ENCODE measurements around the gene RAPGEF2. TPM values are rescaled to one million over a fixed set of nuclear protein-coding genes. Genes with fewer than 3 reads are reported as not detected.

Gene RAPGEF2
- total RNA-seq, 4 donors from 2014 or later, result 60.2 to 109 (median 79.7) TPM

DNA sequence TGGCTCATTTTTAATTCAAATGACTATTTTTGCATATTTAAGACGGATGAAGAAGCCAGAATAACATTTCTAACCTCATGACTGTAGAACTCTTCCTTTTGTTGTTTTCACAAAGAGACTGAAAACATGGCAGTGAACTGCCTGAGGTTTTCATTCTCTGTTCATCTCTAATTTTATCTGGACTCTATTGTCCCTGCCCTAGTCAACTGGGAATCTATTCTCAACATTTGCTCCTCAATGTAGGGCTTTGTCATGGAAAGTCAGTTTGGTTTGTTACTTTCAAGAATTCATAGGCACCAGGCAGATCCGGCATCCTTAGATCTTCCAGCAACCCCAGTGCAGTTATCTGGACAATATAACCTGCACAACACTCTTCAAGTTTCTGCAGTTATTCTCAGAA is 277.0 kb downstream of the RAPGEF2 start:
- H3K36me3 ChIP-seq, result no peaks in the 10 kb centered on the region
- WGBS, 2 donors, result 94 to 96% methylated on average over 2 of the region's 2 CpGs
- no peaks in the 10 kb centered on the region for H3K9me3 ChIP-seq
- intact Hi-C loops (cut with DNase I), result no loop called here
- H3K27ac ChIP-seq, result no peak overlapping the region
- no peaks in the 10 kb centered on the region for H3K27me3 ChIP-seq
- DNase-seq, result no peak
- H3K4me1 ChIP-seq, result no peaks in the 10 kb centered on the region
- TF ChIP-seq, protein P1, sequence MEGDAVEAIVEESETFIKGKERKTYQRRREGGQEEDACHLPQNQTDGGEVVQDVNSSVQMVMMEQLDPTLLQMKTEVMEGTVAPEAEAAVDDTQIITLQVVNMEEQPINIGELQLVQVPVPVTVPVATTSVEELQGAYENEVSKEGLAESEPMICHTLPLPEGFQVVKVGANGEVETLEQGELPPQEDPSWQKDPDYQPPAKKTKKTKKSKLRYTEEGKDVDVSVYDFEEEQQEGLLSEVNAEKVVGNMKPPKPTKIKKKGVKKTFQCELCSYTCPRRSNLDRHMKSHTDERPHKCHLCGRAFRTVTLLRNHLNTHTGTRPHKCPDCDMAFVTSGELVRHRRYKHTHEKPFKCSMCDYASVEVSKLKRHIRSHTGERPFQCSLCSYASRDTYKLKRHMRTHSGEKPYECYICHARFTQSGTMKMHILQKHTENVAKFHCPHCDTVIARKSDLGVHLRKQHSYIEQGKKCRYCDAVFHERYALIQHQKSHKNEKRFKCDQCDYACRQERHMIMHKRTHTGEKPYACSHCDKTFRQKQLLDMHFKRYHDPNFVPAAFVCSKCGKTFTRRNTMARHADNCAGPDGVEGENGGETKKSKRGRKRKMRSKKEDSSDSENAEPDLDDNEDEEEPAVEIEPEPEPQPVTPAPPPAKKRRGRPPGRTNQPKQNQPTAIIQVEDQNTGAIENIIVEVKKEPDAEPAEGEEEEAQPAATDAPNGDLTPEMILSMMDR (IDR thresholded peaks at IDR 0.05), result no peak
- TF ChIP-seq POLR2A (IDR thresholded peaks at IDR 0.05), result no peak
- H3K4me3 ChIP-seq (replicated peaks in 1 of 3), result no peak overlapping the region

DNA sequence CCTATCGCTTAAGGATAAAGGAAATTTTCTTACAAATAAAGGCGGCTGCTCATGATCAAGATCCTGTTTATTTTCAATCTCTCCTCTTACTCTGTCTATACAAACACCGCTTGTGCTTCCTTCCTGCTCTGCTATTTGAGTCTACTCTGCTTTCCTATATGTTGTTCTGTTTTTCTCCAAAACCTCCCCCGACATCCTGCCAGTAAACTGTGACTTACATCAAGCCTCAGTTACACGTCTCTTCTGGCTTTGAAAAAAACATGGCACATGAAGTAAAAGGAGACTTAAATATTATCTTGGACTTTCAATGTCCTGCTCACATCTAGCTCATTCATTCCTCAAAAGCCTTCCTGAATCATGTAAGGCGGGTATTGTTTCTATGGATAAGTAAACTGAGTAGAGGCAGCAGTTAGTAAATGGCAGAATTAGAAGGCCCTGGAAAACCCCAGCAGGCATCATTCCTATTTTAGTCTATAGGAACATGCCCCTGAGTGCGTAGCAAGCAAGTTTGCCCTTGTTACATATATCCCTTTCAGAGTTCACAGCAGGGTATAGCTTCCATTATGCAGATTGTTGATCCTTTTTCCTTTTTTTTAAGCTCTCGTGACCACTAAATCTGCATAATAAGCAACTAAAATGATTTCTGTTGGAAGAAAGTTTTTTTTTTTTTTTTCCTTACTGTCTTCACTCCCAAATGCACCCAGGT is 280.1 kb downstream of the RAPGEF2 start:
- WGBS, 2 donors, result 71% methylated on average over 8 of the region's 8 CpGs
- Histone ChIP-seq H3K4me3 (replicated peaks in 1 of 3) (no peak overlapping the region), H3K27me3 (no peaks in the 10 kb centered on the region), H3K27ac (no peak overlapping the region), H3K9me3 (no peaks in the 10 kb centered on the region), H3K4me1 (no peaks in the 10 kb centered on the region), H3K36me3 (no peaks in the 10 kb centered on the region)
- DNase-seq, result no peak
- TF ChIP-seq, protein P1 (IDR thresholded peaks at IDR 0.05), result no peak
- no peak for TF ChIP-seq POLR2A (IDR thresholded peaks at IDR 0.05)
- intact Hi-C loops (cut with DNase I), result no loop called here

GRCh38 chr4:159383562-159383931 is 280.7 kb downstream of the RAPGEF2 start:
- H3K4me1 ChIP-seq, result no peaks in the 10 kb centered on the region
- WGBS, 2 donors, result 83 to 85% methylated on average over 3 of the region's 3 CpGs
- no peak overlapping the region for H3K27ac ChIP-seq
- TF ChIP-seq, protein P1 (IDR thresholded peaks at IDR 0.05), result no peak
- no peak for TF ChIP-seq POLR2A (IDR thresholded peaks at IDR 0.05)
- H3K36me3 ChIP-seq, result no peaks in the 10 kb centered on the region
- no peak for DNase-seq
- H3K4me3 ChIP-seq (replicated peaks in 1 of 3), result no peak overlapping the region
- intact Hi-C loops (cut with DNase I), result no loop called here
- no peaks in the 10 kb centered on the region for H3K27me3 ChIP-seq
- H3K9me3 ChIP-seq, result no peaks in the 10 kb centered on the region

DNA sequence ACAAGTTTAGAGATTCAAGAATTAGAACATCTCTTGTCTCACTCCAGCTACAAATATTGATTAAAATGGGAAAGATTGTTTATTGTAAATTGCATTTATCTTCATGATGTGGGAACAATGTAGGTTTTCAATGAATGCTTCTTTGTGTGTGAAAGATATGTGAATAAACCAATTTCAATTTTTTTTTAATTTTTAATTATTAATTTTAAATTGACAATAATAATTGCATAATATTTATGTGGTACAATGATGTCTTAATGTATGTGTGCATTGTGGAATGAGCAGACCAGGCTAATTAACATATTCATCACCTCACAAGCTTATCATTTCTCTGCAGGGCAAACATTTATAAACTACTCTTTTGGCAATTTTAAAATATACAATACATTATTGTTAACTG is 281.1 kb downstream of the RAPGEF2 start:
- TF ChIP-seq, protein P1 (IDR thresholded peaks at IDR 0.05), result no peak
- TF ChIP-seq POLR2A (IDR thresholded peaks at IDR 0.05), result no peak
- no peak overlapping the region for H3K4me3 ChIP-seq (replicated peaks in 1 of 3)
- H3K4me1 ChIP-seq, result no peaks in the 10 kb centered on the region
- H3K9me3 ChIP-seq, result no peaks in the 10 kb centered on the region
- no peaks in the 10 kb centered on the region for H3K36me3 ChIP-seq
- intact Hi-C loops (cut with DNase I), result no loop called here
- H3K27me3 ChIP-seq, result no peaks in the 10 kb centered on the region
- H3K27ac ChIP-seq, result no peak overlapping the region
- no peak for DNase-seq

GRCh38 chr4:159384632-159385031 is 281.8 kb downstream of the RAPGEF2 start:
- H3K4me3 ChIP-seq (replicated peaks in 1 of 3), result no peak overlapping the region
- no peaks in the 10 kb centered on the region for H3K36me3 ChIP-seq
- TF ChIP-seq POLR2A (IDR thresholded peaks at IDR 0.05), result no peak
- TF ChIP-seq, protein P1 (IDR thresholded peaks at IDR 0.05), result no peak
- H3K4me1 ChIP-seq, result no peaks in the 10 kb centered on the region
- H3K27ac ChIP-seq, result no peak overlapping the region
- intact Hi-C loops (cut with DNase I), result no loop called here
- no peaks in the 10 kb centered on the region for H3K9me3 ChIP-seq
- no peak for DNase-seq
- H3K27me3 ChIP-seq, result no peaks in the 10 kb centered on the region

All from thyroid gland (tissue), 4 donors.